C4-2B (cell line): ENCODE data around the gene RMC1.
"Not testable (repeated sequence)": the region's sequence is repeated elsewhere in the genome, so short reads cannot be mapped to it uniquely, and the experiment has no call there.

Experiments used
- ZFX ChIP-seq: fragments of 450-650 bp; IDR thresholded peaks from 2 replicates; pipeline ENCODE4 v1.6.1; 2017
- TF ChIP-seq, protein P1 (sequence below): fragments of 450-650 bp; conservative IDR thresholded peaks from 2 replicates; pipeline ENCODE4 v1.5.1; 2017; ENCODE audit warnings: mild to moderate bottlenecking

DNA sequence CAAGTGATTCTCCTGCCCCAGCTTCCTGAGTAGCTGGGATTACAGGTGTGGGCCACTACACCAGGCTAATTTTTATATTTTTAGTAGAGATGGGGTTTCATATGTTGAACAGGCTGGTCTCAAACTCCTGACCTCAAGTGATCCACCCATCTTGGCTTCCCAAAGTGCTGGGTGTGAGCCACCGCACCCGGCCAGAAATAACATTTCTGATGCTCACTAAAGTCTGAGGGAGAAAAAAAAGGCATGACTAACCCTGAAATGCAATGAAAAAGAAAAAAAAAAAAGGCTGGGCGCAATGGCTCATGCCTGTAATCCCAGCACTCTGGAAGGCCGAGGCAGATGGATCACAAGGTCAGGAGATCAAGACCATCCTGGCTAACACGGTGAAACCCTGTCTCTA, 13.7 kb upstream of the RMC1 start:
- TF ChIP-seq, protein P1, sequence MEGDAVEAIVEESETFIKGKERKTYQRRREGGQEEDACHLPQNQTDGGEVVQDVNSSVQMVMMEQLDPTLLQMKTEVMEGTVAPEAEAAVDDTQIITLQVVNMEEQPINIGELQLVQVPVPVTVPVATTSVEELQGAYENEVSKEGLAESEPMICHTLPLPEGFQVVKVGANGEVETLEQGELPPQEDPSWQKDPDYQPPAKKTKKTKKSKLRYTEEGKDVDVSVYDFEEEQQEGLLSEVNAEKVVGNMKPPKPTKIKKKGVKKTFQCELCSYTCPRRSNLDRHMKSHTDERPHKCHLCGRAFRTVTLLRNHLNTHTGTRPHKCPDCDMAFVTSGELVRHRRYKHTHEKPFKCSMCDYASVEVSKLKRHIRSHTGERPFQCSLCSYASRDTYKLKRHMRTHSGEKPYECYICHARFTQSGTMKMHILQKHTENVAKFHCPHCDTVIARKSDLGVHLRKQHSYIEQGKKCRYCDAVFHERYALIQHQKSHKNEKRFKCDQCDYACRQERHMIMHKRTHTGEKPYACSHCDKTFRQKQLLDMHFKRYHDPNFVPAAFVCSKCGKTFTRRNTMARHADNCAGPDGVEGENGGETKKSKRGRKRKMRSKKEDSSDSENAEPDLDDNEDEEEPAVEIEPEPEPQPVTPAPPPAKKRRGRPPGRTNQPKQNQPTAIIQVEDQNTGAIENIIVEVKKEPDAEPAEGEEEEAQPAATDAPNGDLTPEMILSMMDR = not testable (repeated sequence)
- not testable (repeated sequence) for TF ChIP-seq ZFX
